Fibroblast of skin of right biceps (primary cell): ENCODE data around the gene CEP131.
"Not testable (repeated sequence)": the region's sequence is repeated elsewhere in the genome, so short reads cannot be mapped to it uniquely, and the experiment has no call there.

Source experiments
- DNase-seq: peaks from one replicate; pipeline ENCODE4 v3.0.0-alpha.2; 2013

The CEP131 gene

DNA sequence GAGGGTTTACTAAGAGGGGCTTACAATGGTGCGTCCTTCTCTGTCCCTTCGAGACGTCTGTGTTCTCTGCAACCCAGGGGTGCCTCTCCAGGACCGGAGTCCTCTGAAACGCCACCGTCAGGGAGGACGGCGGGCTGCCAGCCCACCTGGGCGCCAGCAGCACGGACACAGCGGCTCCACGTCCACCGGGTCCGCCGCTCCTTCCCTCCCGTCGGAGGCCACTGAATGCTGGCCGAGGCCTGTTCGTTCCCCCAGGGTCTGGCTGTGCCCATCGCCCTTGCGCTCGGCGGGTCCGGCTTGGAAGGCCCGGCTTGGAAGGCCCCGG is 15.7 kb upstream of the CEP131 start:
- no peak for DNase-seq

DNA sequence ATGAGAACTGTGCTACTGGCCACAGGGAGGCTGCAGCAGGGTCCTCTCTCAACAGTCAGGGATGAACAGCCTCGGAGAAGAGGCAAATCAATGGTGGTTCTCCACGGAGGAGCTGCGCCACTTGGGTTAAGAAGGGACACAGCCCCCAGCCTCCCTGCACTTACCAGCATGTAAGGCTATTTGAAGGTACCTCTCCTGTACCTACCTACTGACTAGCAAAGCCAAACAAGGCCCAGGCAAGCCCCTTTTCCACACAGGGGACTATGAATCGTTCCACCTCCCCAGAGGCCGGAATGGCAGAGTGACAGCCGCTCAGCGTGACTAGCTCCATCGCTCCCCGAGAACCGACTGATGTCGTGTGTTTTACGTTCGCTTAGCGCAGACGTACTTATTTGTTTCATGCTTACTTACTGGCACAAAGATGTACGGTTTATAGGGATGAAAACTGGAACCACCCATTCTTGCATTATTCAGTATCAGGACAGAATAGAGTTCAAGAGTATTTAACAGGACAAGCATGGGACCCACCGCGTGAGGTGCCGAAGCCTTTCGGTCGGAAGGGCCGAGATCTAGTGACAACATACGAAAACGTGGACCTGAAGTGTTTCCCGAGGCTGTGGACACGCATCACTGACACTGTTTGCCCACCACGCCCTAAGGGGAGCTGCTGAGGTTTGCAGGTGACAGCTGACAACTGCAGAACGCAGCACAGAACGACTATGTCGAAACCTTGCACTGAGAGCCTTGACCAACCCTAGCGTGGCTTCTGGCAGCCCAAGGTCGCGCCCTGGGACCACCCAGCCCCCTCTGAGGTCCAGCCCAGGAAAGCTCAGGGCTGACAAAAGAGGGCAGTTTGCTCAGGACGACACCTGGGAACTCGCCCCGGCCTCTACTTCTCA is 15.1 kb upstream of the CEP131 start:
- no peak for DNase-seq

DNA sequence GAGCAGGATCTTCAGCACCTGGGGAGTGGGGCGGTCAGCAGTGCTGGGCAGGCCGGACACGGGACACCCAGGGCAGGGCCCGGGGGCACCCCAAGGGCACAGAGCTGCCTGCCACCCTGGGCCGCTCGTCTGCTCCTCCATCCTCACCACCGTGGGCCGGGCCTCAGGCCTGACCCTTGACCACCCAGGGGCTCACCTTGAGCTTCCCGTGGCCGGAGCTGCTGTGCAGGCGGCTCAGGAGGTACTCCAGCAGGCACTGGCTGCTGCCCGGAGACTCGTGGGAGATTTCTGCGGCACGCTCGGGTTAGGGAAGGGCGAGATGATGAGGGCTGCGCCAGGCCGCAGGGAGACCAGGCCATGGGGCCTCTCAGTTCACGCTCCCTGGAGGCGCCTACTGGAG is 14.0 kb upstream of the CEP131 start:
- no peak for DNase-seq

DNA sequence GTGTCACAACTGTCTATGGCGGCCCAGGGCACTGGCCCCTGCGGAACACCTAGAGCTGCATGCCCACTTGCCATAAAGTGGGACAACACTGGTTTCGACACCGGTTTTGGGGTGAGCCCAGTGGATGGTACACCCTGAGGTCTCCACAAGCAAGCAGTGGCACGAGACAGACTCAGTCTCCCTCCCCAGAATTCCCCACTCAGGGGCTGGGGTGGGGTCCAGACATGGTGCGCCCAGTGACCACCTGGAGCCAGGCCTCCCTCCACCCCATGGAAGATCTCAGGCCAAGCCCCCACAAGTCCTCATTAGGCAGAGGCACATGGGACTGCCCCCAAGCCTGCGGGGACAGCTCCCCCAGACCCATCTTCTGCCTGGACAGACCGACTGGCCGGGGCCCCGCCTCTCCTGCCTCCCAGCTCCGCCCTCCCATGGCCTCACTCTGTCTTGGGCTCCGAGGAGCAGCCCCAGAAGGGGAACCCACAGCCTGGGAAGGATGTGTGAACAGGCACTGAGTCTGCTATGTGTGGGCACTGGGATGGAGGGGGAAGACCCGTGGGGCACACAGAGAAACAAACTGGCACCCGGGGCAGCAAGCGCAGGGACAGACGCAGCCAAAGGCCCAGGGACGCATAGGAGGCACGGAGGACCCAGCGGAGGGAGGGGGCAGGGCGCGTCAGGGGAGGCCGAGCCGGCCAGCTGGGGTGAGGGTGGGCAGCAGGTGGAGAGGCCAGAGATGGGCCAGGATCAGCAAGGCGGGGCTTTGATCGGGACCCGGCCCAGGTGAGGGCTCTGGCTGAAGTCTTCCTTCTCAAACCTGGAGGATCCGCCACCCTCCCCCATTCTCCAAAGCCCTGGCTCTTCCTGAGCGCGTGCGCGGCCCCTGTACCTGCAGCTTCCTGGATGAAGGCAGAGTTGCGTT is 13.3 kb upstream of the CEP131 start:
- no peak for DNase-seq

DNA sequence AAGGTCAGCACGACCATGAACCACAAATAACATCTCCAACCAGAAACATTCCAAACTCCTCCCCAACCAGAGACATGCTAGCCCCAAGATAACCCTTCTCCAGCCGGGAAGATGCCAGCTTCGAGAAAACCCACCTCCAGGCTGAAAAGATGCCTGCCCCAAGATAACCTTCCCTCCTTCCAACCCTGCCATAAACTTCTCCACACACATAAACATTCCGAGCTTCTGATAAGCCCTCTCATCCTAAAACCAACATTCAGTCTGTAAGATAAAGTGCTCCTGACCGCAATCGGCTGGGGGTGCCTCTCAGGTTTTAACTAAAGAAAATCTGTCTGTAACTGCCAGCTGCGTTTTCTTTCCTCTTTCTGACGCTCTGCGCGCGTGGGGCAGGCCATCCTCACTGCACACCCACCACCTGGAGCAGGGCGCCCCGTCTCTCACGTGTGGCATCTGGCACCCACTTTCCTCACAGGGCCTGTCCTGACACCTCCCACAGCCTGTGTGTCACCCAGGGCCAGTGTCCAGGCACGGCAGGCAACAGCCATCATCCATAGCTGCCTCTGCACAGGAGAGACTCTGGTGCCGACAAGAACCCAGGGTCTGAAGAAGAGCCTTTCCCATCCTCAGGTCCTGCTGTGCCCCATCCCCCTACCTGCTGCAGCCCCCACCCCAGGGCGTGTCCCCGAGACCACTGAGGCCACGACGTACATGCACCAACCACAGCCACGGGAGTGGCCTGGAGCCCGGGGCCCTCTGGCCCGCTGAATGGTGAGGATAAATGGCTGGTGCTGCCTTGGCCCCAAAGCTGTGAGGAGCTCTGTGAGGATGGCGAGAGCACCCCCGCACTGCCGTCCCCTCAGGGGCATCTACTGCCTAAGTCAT is 12.4 kb upstream of the CEP131 start:
- DNase-seq: no peak

DNA sequence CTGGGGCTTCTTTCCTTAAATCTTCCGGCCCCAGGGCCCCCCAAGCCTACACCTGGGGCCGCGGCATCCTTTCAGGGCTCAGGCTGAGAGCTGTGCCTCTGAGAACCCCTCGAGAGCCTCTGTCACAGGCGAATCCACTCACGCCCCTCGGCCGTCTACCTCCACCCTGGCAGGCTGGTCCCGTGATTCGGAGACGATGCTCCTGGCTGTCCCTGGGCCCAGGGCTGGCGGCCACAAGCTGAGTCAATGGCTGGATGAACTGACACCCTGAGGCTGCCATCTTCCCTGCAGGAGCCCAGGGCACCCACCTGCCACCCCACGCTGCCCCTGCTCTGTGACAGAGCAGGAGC is 11.7 kb upstream of the CEP131 start:
- DNase-seq: no peak

DNA sequence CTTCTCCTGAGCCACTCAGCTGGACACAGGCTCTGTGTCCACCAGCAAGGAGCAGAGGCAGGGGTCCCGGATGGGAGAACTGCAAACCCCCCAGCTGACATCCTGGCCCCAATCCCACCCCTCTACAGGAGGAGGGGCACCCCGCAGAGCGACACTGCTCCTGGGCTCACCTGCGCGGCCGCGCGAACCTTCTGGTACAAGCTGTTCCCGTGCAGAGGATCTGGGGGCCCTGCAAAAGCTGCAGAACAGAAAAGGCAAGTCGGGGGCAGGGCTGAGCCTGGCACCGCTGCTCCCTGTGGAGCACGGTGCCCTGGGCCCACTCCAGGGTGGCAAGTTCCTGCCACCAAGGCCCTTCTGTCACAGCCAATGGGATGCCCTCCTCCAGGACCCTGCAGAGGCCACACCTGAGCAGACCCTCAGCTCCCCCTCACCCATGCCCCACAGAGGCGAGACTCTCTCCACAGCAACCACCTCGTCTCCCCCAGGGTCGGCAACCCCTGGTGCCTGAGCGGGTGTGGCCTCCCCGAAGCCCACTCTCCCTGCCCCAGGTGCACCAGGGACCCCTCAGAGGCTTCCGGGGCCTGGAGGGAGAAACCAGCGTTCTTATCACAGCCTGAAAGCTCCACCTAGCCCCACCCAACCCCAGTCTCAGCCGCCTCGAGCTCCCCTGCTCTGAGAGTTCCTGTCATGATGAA is 11.2 kb upstream of the CEP131 start:
- no peak for DNase-seq

DNA sequence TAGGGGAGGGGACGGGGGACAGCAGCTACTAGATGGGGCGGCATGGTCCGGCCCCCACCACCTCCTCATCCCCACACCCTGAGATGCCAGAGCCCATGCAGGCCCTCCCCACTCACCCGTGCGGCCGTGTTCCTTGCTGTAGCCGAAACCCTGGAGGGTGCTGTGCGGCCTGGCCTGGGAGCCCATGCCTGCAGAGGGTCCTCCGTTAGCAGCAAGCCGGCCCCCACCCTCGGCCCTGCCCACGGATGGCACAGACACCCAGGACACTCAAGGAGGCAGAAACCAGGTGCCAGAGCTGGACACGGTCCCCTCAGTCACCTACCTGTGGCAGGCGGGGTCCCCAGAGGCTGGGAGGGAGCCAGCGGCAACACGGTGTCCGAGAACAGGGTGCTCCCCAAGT is 10.6 kb upstream of the CEP131 start:
- DNase-seq: no peak

DNA sequence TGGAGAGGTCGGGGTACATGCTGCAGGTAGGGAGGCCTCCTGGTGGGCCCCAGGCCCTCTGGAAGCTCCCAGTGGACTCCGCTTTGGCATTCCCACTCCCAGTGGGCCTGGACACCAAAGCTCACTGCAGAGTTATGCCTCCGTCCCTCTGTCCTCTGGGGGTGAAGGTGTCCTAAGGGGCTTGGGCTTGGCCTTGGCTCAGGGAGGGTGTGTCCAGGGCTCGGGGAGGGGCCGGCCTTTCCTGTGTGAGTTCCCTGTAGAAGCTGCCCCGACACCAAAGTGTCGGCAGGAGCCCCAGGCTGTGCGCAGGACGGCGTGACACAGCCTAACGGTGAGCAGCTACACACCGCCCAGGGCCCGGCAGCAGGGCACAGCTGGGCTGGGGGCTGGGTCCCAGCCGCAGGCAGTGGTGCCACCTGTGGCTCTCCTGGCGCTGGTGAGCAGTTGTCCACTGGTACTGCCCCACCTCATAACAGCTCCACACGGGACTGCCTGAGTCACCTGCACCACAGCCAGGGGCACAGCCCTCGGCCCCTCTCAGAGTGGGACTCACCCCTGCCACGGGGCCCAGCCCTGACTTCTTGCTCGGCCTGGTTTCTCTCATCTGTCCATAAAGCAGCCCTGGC is 10.0 kb upstream of the CEP131 start:
- DNase-seq: no peak

DNA sequence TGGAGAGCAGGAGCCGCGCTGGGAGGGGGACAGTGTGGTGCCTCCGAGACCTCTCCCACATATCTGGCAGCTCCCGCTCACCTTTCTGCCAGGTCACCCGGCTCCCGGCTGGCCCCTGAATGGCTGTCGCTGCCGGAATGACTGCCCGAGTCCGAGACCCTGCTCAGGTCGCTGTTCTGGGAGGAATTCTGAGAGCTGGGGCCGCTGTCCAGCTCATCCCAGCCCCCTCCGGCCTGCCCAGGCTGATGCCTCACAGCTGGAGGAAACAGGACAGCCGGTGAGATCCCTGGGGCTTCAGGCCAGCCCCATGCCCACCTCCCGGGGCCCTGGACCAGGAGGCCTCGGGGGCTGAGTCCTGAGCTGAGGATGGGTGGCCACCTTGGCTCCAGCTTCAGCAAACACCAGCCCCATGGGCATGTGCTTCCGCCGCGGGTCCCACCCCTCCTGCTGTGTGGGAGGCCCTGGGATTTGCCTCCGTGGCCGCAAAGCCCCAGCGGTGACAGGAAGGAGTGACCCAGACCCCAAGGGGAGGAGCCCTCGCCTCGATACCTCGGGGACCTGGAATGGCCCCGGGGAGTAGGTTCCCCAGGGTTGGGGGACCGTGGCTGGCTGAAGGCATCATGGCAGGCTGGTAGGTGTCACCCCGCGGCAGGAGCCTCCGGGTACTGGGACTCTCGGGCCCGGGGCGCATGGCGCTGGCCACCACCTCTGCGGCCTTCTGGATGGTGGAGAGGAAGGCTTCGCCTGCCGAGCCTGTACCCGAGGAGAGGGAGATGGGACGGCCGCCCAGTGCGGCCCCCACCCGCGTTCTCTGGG is 9.2 kb upstream of the CEP131 start:
- DNase-seq: no peak

DNA sequence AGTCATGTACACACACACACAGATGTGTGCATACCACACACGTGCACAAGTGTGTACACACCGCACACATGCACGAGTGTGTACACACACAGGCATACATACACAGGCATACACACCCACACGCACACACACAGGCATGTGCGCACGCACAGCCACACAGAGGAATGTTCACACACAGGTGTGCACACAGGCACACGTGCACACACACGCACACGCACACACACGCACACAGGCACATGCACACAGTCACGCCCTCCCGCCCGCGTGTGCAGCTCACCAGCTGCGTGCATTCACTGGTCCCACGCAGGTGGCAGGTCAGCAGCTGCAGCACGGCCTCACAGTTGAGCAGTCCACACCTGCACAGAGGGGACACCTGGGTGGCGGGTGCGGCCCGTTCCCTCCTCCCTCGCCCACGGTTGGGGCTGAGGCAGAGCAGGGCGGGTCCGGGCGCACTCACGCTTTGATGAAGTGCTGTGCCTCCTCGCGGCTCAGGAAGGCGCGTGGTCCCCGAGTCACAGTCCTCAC is 8.4 kb upstream of the CEP131 start:
- no peak for DNase-seq

DNA sequence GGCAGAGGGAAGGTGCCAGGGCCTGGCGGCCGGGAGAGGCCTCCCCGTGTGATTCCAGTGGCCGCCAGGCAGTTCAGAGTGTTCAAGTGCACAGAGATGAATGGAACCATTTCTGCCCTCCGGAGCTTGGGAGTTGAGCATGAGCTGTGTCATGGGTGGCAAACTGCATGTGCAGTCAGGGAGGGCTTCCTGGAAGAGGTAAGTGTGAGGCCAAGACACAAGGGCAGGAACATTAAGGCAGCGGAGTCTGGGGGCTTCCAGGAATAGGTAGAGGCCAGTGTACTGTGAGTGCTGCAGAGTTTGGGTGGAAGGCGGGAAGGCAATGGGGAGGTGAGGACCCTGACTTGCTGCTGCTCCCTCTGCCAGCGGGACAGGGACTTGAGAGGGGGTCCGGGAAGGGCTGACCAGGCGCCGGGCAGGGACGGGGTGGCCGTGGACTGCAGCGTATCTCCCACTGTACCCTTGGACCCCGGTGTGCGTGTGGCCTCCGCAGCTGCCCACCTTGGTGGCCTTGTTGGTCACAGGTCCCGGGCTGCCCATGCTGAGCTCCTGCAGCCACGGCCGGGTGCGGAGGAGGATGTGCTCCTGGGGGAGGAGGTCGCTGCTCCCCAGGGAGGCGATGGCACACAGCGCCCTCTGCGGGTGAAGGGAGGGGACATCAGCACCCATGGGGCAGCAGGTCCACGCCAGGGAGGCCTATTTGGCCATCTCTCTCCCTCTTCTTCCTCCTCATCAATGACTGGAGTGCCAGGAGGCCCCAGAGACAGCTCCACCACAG is 7.5 kb upstream of the CEP131 start:
- DNase-seq: no peak

DNA sequence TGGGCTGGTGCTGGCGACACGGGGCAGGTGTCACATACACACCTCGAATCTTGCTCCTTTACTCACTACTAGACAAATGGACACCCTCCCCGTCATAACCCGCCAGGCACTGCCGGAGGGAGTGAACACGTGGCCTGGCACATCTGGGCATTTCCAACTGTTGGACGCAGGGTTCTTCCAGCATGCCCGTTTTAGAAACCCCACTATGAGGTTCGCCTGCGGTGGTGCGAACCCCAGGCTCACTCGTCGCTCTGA is 6.8 kb upstream of the CEP131 start:
- DNase-seq: no peak

DNA sequence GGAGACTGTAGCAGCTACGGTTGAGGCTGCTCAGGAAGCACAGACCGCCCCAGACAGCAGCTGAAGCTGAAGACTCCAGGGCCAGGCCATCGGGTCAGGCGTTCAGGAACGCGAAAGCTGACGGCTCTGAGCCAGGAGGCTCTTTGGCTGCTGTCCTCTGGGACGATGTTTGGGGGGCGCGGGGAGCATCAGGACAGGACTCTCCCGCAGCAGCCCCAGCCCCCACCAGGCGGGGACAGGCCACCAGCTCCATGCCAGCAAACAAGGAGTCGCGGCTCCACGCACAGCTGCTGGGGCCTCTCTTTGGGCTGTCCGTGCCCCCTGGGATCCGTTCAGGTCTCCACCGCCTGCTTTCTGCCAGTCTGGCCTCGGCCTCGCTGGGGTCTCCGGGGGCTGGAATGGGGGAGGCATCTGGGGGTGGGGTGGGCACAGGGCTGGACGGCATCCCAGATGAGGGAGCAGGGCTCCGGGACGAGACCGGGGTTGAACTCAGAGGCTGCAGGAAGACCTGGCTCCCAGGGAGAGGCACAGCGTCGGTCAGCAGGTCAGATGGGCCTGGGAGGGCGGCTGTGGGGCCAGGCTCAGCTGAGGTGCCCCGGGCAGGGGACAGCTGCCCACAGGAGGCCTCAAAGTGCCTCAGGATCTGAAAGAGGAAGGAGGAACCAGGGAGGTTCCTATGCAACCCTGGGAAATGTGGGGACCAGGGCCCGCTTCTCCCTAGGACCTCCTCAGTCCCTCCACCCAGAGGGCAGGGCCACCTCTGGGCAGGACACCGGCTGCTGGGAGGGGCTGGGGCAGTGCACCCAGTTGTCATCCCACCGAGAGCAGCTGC is 6.3 kb upstream of the CEP131 start:
- no peak for DNase-seq

DNA sequence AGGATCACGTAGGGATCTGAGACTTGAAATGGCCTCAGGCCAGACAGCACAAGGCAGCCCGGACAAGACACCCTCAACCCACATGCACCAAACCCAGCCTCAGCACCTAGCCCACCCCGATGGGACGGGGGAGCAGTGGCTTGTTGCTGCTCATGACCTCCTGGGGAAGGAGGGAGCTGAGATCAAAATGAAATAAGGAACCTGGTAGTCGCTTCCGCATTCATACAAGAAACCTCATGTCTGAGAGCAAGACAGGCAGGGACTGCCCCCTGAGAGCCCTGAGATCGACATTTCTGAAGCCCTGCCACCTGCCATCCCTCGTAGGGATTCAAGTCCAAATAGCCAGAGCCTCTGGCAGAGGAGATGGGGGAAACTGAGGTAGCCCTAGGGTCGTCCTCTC is 5.7 kb upstream of the CEP131 start:
- no peak for DNase-seq

DNA sequence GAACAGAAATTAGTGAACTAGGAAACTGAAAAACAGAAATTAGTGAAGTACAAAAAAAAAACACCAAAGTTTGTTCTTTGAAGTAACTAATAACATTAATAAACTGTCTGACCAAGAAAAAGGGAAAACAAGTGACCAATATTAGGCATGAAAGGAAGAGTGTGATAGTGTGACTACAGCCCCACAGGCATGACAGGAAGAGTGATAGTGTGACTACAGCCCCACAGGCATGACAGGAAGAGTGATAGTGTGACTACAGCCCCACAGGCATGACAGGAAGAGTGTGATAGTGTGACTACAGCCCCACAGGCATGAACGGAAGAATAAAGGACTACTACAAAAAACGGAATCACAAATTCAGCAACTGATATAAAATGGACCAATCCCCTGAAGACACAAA is 4.9 kb upstream of the CEP131 start:
- DNase-seq: not testable (repeated sequence)

DNA sequence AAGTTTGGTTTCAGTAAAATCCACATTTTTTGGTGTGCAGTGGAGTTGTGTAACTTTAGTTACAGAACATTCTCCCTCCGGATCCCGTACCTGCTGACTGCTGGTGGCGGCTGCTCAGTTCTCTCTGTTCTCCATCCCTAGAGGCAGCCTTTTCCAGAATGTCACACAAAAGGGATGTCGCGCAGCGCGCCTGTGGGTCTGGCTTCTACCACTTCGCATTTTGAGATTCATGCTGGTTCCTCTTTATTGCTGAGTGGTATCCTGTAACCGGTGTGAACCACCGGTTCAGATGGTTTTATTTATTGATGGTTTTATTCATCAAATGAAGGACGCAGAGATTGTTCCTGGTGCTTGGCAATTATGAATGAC is 981 bp upstream of the CEP131 start:
- no peak for DNase-seq

DNA sequence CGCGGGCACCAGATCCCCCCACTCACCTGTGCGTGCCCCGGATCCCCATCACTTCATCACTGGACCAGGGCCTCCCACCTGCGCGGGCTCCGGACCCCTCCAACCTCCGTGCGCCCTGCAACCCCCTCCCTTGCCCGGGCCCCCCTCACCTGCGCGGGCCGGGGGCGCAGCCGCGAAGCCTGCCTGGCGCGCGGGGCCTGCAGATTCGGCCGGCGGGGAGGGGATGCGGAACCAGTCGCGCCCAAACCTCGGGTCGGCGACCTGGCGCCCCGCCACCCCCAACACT is 202 bp downstream of the CEP131 start:
- DNase-seq: no peak

DNA sequence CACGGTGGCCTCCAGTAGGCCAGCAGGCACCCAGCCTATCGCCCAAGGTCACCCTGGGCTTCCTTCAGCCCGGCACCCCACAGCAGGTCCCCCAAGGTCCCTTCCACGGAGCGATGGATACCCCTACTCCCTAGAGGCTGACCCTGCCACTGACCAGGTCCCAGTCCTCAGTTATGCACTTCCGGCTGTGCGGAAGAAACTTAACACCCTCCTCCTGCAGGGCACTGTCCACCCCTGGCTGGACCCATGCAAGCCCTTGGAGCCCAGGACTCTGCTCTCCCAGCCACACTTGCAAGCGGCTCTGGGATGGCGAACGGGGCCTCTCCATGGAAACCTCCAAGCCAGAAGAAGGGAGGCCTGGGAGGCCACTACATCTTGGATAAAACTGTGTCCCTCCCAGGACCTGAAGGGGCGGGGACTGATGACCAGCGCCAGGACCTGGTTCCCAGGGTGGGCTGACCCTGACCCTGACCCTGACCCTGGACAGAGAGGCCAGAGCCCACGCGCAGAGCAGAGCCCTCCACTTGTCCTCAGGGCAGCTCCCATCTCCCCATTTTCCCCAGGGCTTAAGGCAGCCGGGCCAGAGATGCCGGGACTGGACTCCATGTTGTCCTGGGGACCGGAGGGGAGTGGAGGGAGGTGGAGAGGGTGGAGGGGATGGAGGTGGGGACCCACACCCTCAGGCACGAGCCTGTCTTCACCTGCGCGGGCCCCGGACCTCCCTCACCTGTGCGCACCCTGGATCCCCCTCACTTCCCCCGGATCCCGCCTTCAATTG is 734 bp downstream of the CEP131 start:
- DNase-seq: no peak
